HepG2 (cell line): ENCODE measurements around the gene MYO1E. TPM values are rescaled to one million over a fixed set of nuclear protein-coding genes. Genes with fewer than 3 reads are reported as not detected.

Experiments used
- ATAC-seq: fragments of 200-7000 bp; cut with Tn5 transposase; 3 replicates; pipeline ENCODE4 v1.9.1; 2020; ENCODE audit warnings: mild to moderate bottlenecking, moderate library complexity
- BruUV-seq: library from RNA; stranded (reverse); fragments of 400-500 nt; replicated peaks from 2 replicates; lab custom pipeline; 2021; lab: Mats Ljungman, UMichigan
- CTCF ChIA-PET: fragments of 300-600 bp; formaldehyde crosslinking; extraction: SDS; loops from one replicate; lab custom pipeline; 2021; ENCODE audit warnings: low total read pairs, inconsistent platforms, low intra/inter-chr PET ratio; lab: Yijun Ruan, JAX
- POLR2A ChIA-PET: fragments of 350-600 bp; sonication (Branson Sonifier 250); formaldehyde crosslinking; loops from one replicate; lab custom pipeline; 2020; ENCODE audit warnings: antibody characterized with exemption, inconsistent platforms; lab: Yijun Ruan, JAX
- DNase-seq: peaks from one replicate; pipeline ENCODE4 v3.0.0-alpha.2; 2015; ENCODE audit warnings: low spot score
- FAIRE-seq: peaks from 3 replicates; lab custom pipeline; 2011; peaks lifted over from hg19 to GRCh38; lab: Jason Lieb, UNC
- H2AFZ ChIP-seq: one replicate; pipeline ENCODE4 v1.6.1; 2011; ENCODE audit warnings: low read length, inconsistent platforms
- H3K27ac ChIP-seq: fragments of 300-600 bp; 3 replicates; pipeline ENCODE4 v1.8.0; 2011; ENCODE audit warnings: mixed run types, mild to moderate bottlenecking, mixed read lengths, low read length, inconsistent platforms; ENCODE audit not compliant: insufficient read depth; ENCODE audit errors: extremely low read length
- H3K27me3 ChIP-seq, 2 experiments: fragments of 200-600 bp in 1 of 2; 2 replicates in 1 of 2; 3 replicates in 1 of 2; pipeline versions ENCODE4 v1.6.0 to v1.8.0; 2011; ENCODE audit warnings: low read length in 2 of 2, mild to moderate bottlenecking in 2 of 2, moderate library complexity in 2 of 2, inconsistent platforms in 1 of 2; ENCODE audit not compliant: insufficient read depth in 2 of 2, control insufficient read depth in 1 of 2
- H3K36me3 ChIP-seq, 2 experiments: fragments of 200-600 bp in 1 of 2; replicated peaks in 1 of 2; 2 replicates in 1 of 2; 3 replicates in 1 of 2; pipeline versions ENCODE4 v1.5.1 to v1.8.0; 2011; ENCODE audit warnings: low read length in 2 of 2, inconsistent platforms in 1 of 2; ENCODE audit not compliant: insufficient read depth in 2 of 2, control insufficient read depth in 1 of 2
- H3K4me1 ChIP-seq: 2 replicates; pipeline ENCODE4 v1.5.1; 2012; ENCODE audit warnings: low read length, inconsistent platforms; ENCODE audit not compliant: insufficient read depth
- H3K4me2 ChIP-seq: 2 replicates; pipeline ENCODE4 v1.6.0; 2011; ENCODE audit warnings: low read depth, low read length, inconsistent platforms
- H3K4me3 ChIP-seq, 3 experiments: fragments of 200-600 bp in 1 of 3; sonication (generic), shearing (Covaris generic) in 1 of 3; replicated peaks in 1 of 3; 2 replicates each; pipeline ENCODE4 v1.5.1; 2011 to 2016; ENCODE audit warnings: low read length in 3 of 3, inconsistent platforms in 2 of 3, low read depth in 2 of 3, mild to moderate bottlenecking in 2 of 3, control low read depth in 1 of 3, mixed read lengths in 1 of 3; ENCODE audit not compliant: insufficient read depth in 1 of 3
- H3K79me2 ChIP-seq: one replicate; pipeline ENCODE4 v1.6.1; 2011; ENCODE audit warnings: low read length, inconsistent platforms; ENCODE audit not compliant: insufficient read depth
- H3K9ac ChIP-seq: 2 replicates; pipeline ENCODE4 v1.6.0; 2011; ENCODE audit warnings: mild to moderate bottlenecking, low read depth, low read length, inconsistent platforms; ENCODE audit not compliant: insufficient read depth
- H3K9me3 ChIP-seq: 2 replicates; pipeline ENCODE4 v1.5.1; 2012; ENCODE audit warnings: mild to moderate bottlenecking, low read length
- H4K20me1 ChIP-seq: 2 replicates; pipeline ENCODE4 v1.6.0; 2011; ENCODE audit warnings: inconsistent platforms, mild to moderate bottlenecking, low read length, moderate library complexity; ENCODE audit not compliant: insufficient read depth
- AKNA ChIP-seq: sonication (generic); formaldehyde crosslinking; IDR thresholded peaks from 2 replicates; pipeline ENCODE4 v1.4.0; 2020; ENCODE audit warnings: missing genetic modification reagents, borderline replicate concordance
- ARID5B ChIP-seq: IDR thresholded peaks from 2 replicates; pipeline ENCODE4 v1.4.0; 2020; ENCODE audit warnings: mild to moderate bottlenecking, missing genetic modification reagents
- ATF4 ChIP-seq, 2 experiments: fragments of 450-650 bp in 1 of 2; sonication (generic) in 1 of 2; formaldehyde crosslinking; IDR thresholded peaks; 2 replicates each; pipeline versions ENCODE4 v1.5.0 to v1.8.0; 2020 to 2022; ENCODE audit warnings: mild to moderate bottlenecking in 1 of 2, missing genetic modification reagents in 1 of 2
- CEBPG ChIP-seq: IDR thresholded peaks from 2 replicates; pipeline ENCODE4 v1.6.1; 2016
- HNF1A ChIP-seq, 2 experiments: sonication (generic) in 1 of 2; formaldehyde crosslinking in 1 of 2; IDR thresholded peaks; 2 replicates each; pipeline versions ENCODE4 v1.4.0 to v1.6.1; 2016 to 2020; ENCODE audit warnings: borderline replicate concordance in 1 of 2, low read depth in 1 of 2, mild to moderate bottlenecking in 1 of 2, missing genetic modification reagents in 1 of 2
- NR2C2 ChIP-seq: sonication (generic); formaldehyde crosslinking; IDR thresholded peaks from 2 replicates; pipeline ENCODE4 v1.4.0; 2020; ENCODE audit warnings: missing genetic modification reagents, mild to moderate bottlenecking, moderate library complexity, borderline replicate concordance
- RARA ChIP-seq: IDR thresholded peaks from 2 replicates; pipeline ENCODE4 v1.6.1; 2016; ENCODE audit warnings: missing genetic modification reagents, missing compliant biosample characterization
- RBFOX2 ChIP-seq: fragments of 200-400 bp; formaldehyde crosslinking; IDR thresholded peaks from 2 replicates; pipeline ENCODE4 v1.6.1; 2017; ENCODE audit warnings: low read depth, mild to moderate bottlenecking, low read length
- ZNF251 ChIP-seq: sonication (generic); formaldehyde crosslinking; IDR thresholded peaks from 2 replicates; pipeline ENCODE4 v1.9.0; 2021; ENCODE audit warnings: mild to moderate bottlenecking, missing genetic modification reagents
- WGBS: methylation state at CpG from one replicate; pipeline ENCODE4 v1.1.6; 2017; ENCODE audit warnings: low lambda C conversion rate; 5-methylcytosine and 5-hydroxymethylcytosine counted together
- in situ Hi-C: cut with HindIII; loops from 2 replicates; pipeline ENCODE4 v1.10.0; 2017; ENCODE audit warnings: low pct_unique_long_range_greater_than_20kb; ENCODE audit not compliant: extremely low pct_ligation_motif_present
- intact Hi-C: fragments of 100-400 bp; cut with micrococcal nuclease; formaldehyde crosslinking; loops from one replicate; pipeline ENCODE4 v1.10.0; 2022; ENCODE audit not compliant: unreplicated experiment
- polyA plus RNA-seq, 8 experiments: library from polyadenylated mRNA; depleted of rRNA in 3 of 8; stranded (reverse) in 7 of 8; unstranded in 1 of 8; fragments of >200 nt; fragmentation: Illumina TruSeq in 4 of 8; extraction: Trizol in 4 of 8; gene quantifications; 2 replicates each; pipeline versions ENCODE4 v1.2.1 to v1.2.3, GENCODE V29; 2011 to 2016; ENCODE audit warnings: low read depth in 4 of 8, missing spikeins in 1 of 8, mixed read lengths in 1 of 8; ENCODE audit not compliant: insufficient read depth in 1 of 8
- total RNA-seq, 5 experiments: library from RNA; depleted of rRNA; stranded (reverse); fragments of >200 nt; fragmentation: Illumina TruSeq; extraction: Trizol; gene quantifications; 2 replicates each; pipeline ENCODE4 v1.2.3, GENCODE V29; 2016; ENCODE audit warnings: low read depth in 1 of 5

MYO1E gene
- total and polyA plus RNA-seq, 2 of the 13 experiments (the other 11 are each of a cell fraction or from before 2014, with no cell fraction given) = 15.7 to 25.1 TPM

GRCh38 chr15:59334076-59334415 is 38.6 kb downstream of the MYO1E start:
- in situ Hi-C loops = no loop called here
- ChIA-PET POLR2A (no interaction called here), CTCF (no interaction called here)
- Histone ChIP-seq H4K20me1 (no peaks in the 10 kb centered on the region), H3K4me1 (peaks cover 79% of the 10 kb centered on the region), H3K36me3 (no peaks in the 10 kb centered on the region), H3K27me3 (no peaks in the 10 kb centered on the region), H3K27ac (no peak overlapping the region), H3K9me3 (no peaks in the 10 kb centered on the region), H3K79me2 (peaks cover 10% of the 10 kb centered on the region), H2AFZ (no peak overlapping the region), H3K4me2 (no peak overlapping the region), H3K4me3 (no peak overlapping the region), H3K9ac (no peak overlapping the region)
- no peak for DNase-seq
- no TSS peak for BruUV-seq
- intact Hi-C loops = no loop called here
- no peak for ATAC-seq
- WGBS = 50% methylated on average over 3 of the region's 3 CpGs
- FAIRE-seq = no peak
- TF ChIP-seq HNF1A (IDR thresholded peaks at IDR 0.05; ENCODE audit: low read depth) = no peak
- TF ChIP-seq HNF1A (CRISPR knock-in tag; IDR thresholded peaks at IDR 0.05; ENCODE audit: borderline replicate concordance) = no peak
- TF ChIP-seq CEBPG (CRISPR knock-in tag) = peak; percentile 76
- TF ChIP-seq ARID5B (CRISPR knock-in tag) = peak; percentile 45; the same call in 1 of the 2 replicates
- no peak for TF ChIP-seq ZNF251
- TF ChIP-seq NR2C2 (CRISPR knock-in tag) = 0 out of 2 replicates have a peak, but pooled peaks have one; percentile 37
- no peak for TF ChIP-seq RBFOX2
- 0 out of 2 replicates have a peak, but pooled peaks have one; percentile 61 for TF ChIP-seq RARA (CRISPR knock-in tag)
- TF ChIP-seq AKNA (CRISPR knock-in tag) = no peak
- TF ChIP-seq ATF4 (CRISPR knock-in tag; IDR thresholded peaks at IDR 0.05) = peak in 1 of 2 experiments; percentile 59; a peak in 1 of 4 replicates
